HCT116 (cell line): ENCODE measurements around the gene GRIK3. TPM values are rescaled to one million over a fixed set of nuclear protein-coding genes. Genes with fewer than 3 reads are reported as not detected.

Experiments
- ATAC-seq: fragments of 200-7000 bp; cut with Tn5 transposase; 2 replicates; pipeline ENCODE4 v1.9.1; 2020; ENCODE audit warnings: mild to moderate bottlenecking, moderate library complexity
- BruUV-seq: library from RNA; stranded (reverse); fragments of 400-500 nt; replicated peaks from 2 replicates; lab custom pipeline; 2021; lab: Mats Ljungman, UMichigan
- CTCF ChIA-PET: fragments of 300-600 bp; sonication (Branson Sonifier 250); formaldehyde crosslinking; loops from one replicate; lab custom pipeline; 2021; ENCODE audit warnings: antibody characterized with exemption; lab: Charles Lee
- POLR2A ChIA-PET: fragments of 300-600, 350-600 bp; sonication (Branson Sonifier 250); formaldehyde crosslinking; loops from one replicate; lab custom pipeline; 2021; ENCODE audit warnings: antibody characterized with exemption; lab: Charles Lee
- RAD21 ChIA-PET, 2 experiments: fragments of 300-600 bp; sonication (Branson Sonifier 250); formaldehyde crosslinking; loops; one replicate each; lab custom pipeline; 2023; ENCODE audit warnings: low total read pairs in 2 of 2; ENCODE audit not compliant: uncharacterized antibody in 2 of 2, unreplicated experiment in 2 of 2, low non-redundant PET in 1 of 2; lab: Charles Lee
- DNase-seq: peaks from one replicate; pipeline ENCODE4 v3.0.0-alpha.2; 2010; ENCODE audit warnings: low read depth, low spot score
- H2AFZ ChIP-seq: fragments of 200-600 bp; shearing (Covaris generic), sonication (generic); 2 replicates; pipeline ENCODE4 v1.6.1; 2017; ENCODE audit warnings: low read depth, mixed run types, mixed read lengths, antibody characterized with exemption, low read length; ENCODE audit not compliant: poor library complexity, severe bottlenecking
- H3K27ac ChIP-seq: 2 replicates; pipeline ENCODE4 v1.5.1; 2012; ENCODE audit warnings: low read depth, low read length
- H3K27me3 ChIP-seq: fragments of 200-600 bp; sonication (generic); 2 replicates; pipeline ENCODE4 v1.6.1; 2016; ENCODE audit warnings: mixed run types, low read length, mixed read lengths; ENCODE audit not compliant: insufficient read depth
- H3K36me3 ChIP-seq, 2 experiments: fragments of 200-500 bp in 1 of 2; fragments of 200-600 bp in 1 of 2; sonication (Bioruptor generic) in 1 of 2; sonication (generic) in 1 of 2; 2 replicates each; pipeline versions ENCODE4 v1.5.1 to v1.6.1; 2014 to 2016; ENCODE audit warnings: low read length in 2 of 2, inconsistent platforms in 1 of 2, mixed read lengths in 1 of 2, mixed run types in 1 of 2; ENCODE audit not compliant: insufficient read depth in 2 of 2, control insufficient read depth in 1 of 2
- H3K4me1 ChIP-seq, 2 experiments: fragments of 200-600 bp in 1 of 2; sonication (generic) in 1 of 2; 2 replicates each; pipeline versions ENCODE4 v1.5.1 to v1.6.1; 2012 to 2017; ENCODE audit warnings: low read length in 2 of 2, inconsistent platforms in 1 of 2, mild to moderate bottlenecking in 1 of 2, mixed read lengths in 1 of 2, mixed run types in 1 of 2, moderate library complexity in 1 of 2; ENCODE audit not compliant: insufficient read depth in 2 of 2, control insufficient read depth in 1 of 2
- H3K4me2 ChIP-seq: fragments of 200-600 bp; sonication (generic); 2 replicates; pipeline ENCODE4 v1.6.1; 2017; ENCODE audit warnings: mixed run types, low read length, mixed read lengths
- H3K4me3 ChIP-seq, 2 experiments: fragments of 200-600 bp in 1 of 2; sonication (generic) in 1 of 2; replicated peaks in 1 of 2; 2 replicates each; pipeline ENCODE4 v1.5.1; 2011 to 2016; ENCODE audit warnings: low read length in 2 of 2, control low read depth in 1 of 2, low read depth in 1 of 2, mild to moderate bottlenecking in 1 of 2, mixed read lengths in 1 of 2, mixed run types in 1 of 2
- H3K79me2 ChIP-seq: fragments of 200-600 bp; sonication (generic); 2 replicates; pipeline ENCODE4 v1.6.1; 2017; ENCODE audit warnings: mild to moderate bottlenecking, mixed run types, low read length, moderate library complexity, mixed read lengths; ENCODE audit not compliant: insufficient read depth
- H3K9ac ChIP-seq: fragments of 200-600 bp; sonication (generic); 2 replicates; pipeline ENCODE4 v1.6.1; 2016; ENCODE audit warnings: low read length, mixed read lengths
- H3K9me2 ChIP-seq: fragments of 200-600 bp; sonication (generic), shearing (Covaris generic); 2 replicates; pipeline ENCODE4 v1.6.1; 2017; ENCODE audit warnings: mixed run types, mild to moderate bottlenecking, moderate library complexity; ENCODE audit not compliant: insufficient read depth
- H3K9me3 ChIP-seq, 2 experiments: fragments of 200-500 bp in 1 of 2; fragments of 200-600 bp in 1 of 2; sonication (Bioruptor generic) in 1 of 2; sonication (generic) in 1 of 2; 2 replicates each; pipeline ENCODE4 v1.6.1; 2014 to 2017; ENCODE audit warnings: low read length in 2 of 2, mixed read lengths in 2 of 2, inconsistent platforms in 1 of 2, low read depth in 1 of 2, mild to moderate bottlenecking in 1 of 2, mixed run types in 1 of 2, moderate library complexity in 1 of 2; ENCODE audit not compliant: control insufficient read depth in 1 of 2, insufficient read depth in 1 of 2
- H4K20me1 ChIP-seq: fragments of 200-600 bp; sonication (generic), shearing (Covaris generic); 2 replicates; pipeline ENCODE4 v1.6.1; 2017; ENCODE audit warnings: mixed run types, mild to moderate bottlenecking, moderate library complexity; ENCODE audit not compliant: insufficient read depth
- CBX3 ChIP-seq: IDR thresholded peaks from 2 replicates; pipeline ENCODE4 v1.6.1; 2012; ENCODE audit warnings: low read depth
- CEBPB ChIP-seq: IDR thresholded peaks from 2 replicates; pipeline ENCODE4 v1.6.1; 2012; ENCODE audit warnings: low read depth
- ELF1 ChIP-seq: IDR thresholded peaks from 2 replicates; pipeline ENCODE4 v1.6.1; 2012; ENCODE audit warnings: low read depth, borderline replicate concordance
- EZH2phosphoT487 ChIP-seq: fragments of 200-600 bp; IDR thresholded peaks from 2 replicates; pipeline ENCODE4 v1.6.1; 2018; ENCODE audit warnings: antibody characterized with exemption, borderline replicate concordance
- FOSL1 ChIP-seq: IDR thresholded peaks from 2 replicates; pipeline ENCODE4 v1.6.1; 2012; ENCODE audit warnings: low read depth
- JUND ChIP-seq: IDR thresholded peaks from 2 replicates; pipeline ENCODE4 v1.6.1; 2012
- MAX ChIP-seq: IDR thresholded peaks from 2 replicates; pipeline ENCODE4 v1.6.1; 2012
- POLR2A ChIP-seq: IDR thresholded peaks from 2 replicates; pipeline ENCODE4 v1.7.0; 2011; ENCODE audit warnings: borderline replicate concordance; ENCODE audit not compliant: insufficient read depth, insufficient read length; ENCODE audit errors: extremely low read depth
- POLR2AphosphoS5 ChIP-seq: IDR thresholded peaks from 2 replicates; pipeline ENCODE4 v1.6.1; 2011; ENCODE audit warnings: mild to moderate bottlenecking, low read depth, low read length, moderate library complexity
- RAD21 ChIP-seq: IDR thresholded peaks from 2 replicates; pipeline ENCODE4 v1.6.1; 2012; ENCODE audit warnings: low read depth, mild to moderate bottlenecking
- SIN3A ChIP-seq: IDR thresholded peaks from 2 replicates; pipeline ENCODE4 v1.6.1; 2012; ENCODE audit warnings: low read depth
- SP1 ChIP-seq: IDR thresholded peaks from 2 replicates; pipeline ENCODE4 v1.6.1; 2012; ENCODE audit warnings: low read depth
- SRF ChIP-seq: IDR thresholded peaks from 2 replicates; pipeline ENCODE4 v1.6.1; 2012; ENCODE audit warnings: low read depth
- YY1 ChIP-seq: IDR thresholded peaks from 2 replicates; pipeline ENCODE4 v1.6.1; 2011; ENCODE audit warnings: low read length, low read depth, moderate library complexity, mild to moderate bottlenecking; ENCODE audit not compliant: insufficient replicate concordance; ENCODE audit errors: extremely low read depth
- ZBTB33 ChIP-seq: IDR thresholded peaks from 2 replicates; pipeline ENCODE4 v1.6.1; 2011; ENCODE audit warnings: mild to moderate bottlenecking, low read length, moderate library complexity; ENCODE audit not compliant: insufficient replicate concordance; ENCODE audit errors: extremely low read depth
- ZFX ChIP-seq: fragments of 450-650 bp; IDR thresholded peaks from 2 replicates; pipeline ENCODE4 v1.6.1; 2017
- ZNF274 ChIP-seq: fragments of 200-500 bp; sonication (Bioruptor generic); IDR thresholded peaks from 2 replicates; pipeline ENCODE4 v1.6.1; 2014; ENCODE audit warnings: mild to moderate bottlenecking, low read depth, low read length, inconsistent platforms
- intact Hi-C: fragments of 100-400 bp; cut with micrococcal nuclease; formaldehyde crosslinking; loops from 2 replicates; pipeline ENCODE4 v1.10.0; 2022
- total RNA-seq: library from RNA; stranded (reverse); gene quantifications from one replicate; pipeline ENCODE4 v1.2.1, GENCODE V29; 2021; ENCODE audit not compliant: unreplicated experiment
- TF ChIP-seq, protein P1 (sequence below): IDR thresholded peaks from 2 replicates; pipeline ENCODE4 v1.6.1; 2012

GRIK3 gene
- total RNA-seq, 1 experiment from 2014 or later: not detected

- H3K9me2 ChIP-seq: no peaks in the 10 kb centered on the region
- no peaks in the 10 kb centered on the region for H3K79me2 ChIP-seq
- ChIA-PET POLR2A (no interaction called here), RAD21 (no interaction called here), CTCF (no interaction called here)
- no peaks in the 10 kb centered on the region for H3K4me1 ChIP-seq
- TF ChIP-seq YY1 (no peak), CBX3 (no peak), ZFX (no peak), SP1 (no peak), CEBPB (no peak), EZH2phosphoT487 (no peak), ELF1 (no peak), MAX (no peak), ZNF274 (no peak), SRF (no peak), FOSL1 (no peak), POLR2AphosphoS5 (no peak), SIN3A (no peak), ZBTB33 (no peak), POLR2A (no peak), JUND (no peak), RAD21 (no peak)
- TF ChIP-seq, protein P1, sequence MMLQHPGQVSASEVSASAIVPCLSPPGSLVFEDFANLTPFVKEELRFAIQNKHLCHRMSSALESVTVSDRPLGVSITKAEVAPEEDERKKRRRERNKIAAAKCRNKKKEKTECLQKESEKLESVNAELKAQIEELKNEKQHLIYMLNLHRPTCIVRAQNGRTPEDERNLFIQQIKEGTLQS: no peak
- H3K4me2 ChIP-seq: no peak overlapping the region
- H4K20me1 ChIP-seq: no peaks in the 10 kb centered on the region
- intact Hi-C loops: no loop called here
- no peak overlapping the region for H3K9ac ChIP-seq
- H3K27me3 ChIP-seq: peaks cover 17% of the 10 kb centered on the region; the same call in 1 of the 2 replicates
- no peak overlapping the region for H3K4me3 ChIP-seq
- no peak for ATAC-seq
- H3K9me3 ChIP-seq: no peaks in the 10 kb centered on the region
- H3K27ac ChIP-seq: no peak overlapping the region
- no TSS peak for BruUV-seq
- no peaks in the 10 kb centered on the region for H3K36me3 ChIP-seq
- no peak overlapping the region for H2AFZ ChIP-seq
- no peak for DNase-seq
These were observed 250.0 kb downstream of the GRIK3 start for GRCh38 chr1:36784147-36784859.
